Daoy (cell line): ENCODE measurements around the gene E2F2. TPM values are rescaled to one million over a fixed set of nuclear protein-coding genes. Genes with fewer than 3 reads are reported as not detected.

ENCODE experiments used
- DNase-seq: peaks from one replicate; pipeline ENCODE4 v3.0.0-alpha.2; 2015; ENCODE audit warnings: low read depth
- total RNA-seq: library from RNA; depleted of rRNA; stranded (reverse); fragments of >200 nt; shearing (Covaris generic); gene quantifications from 2 replicates; pipeline ENCODE4 v1.2.3, GENCODE V29; 2014; rRNA removed

E2F2 gene
- total RNA-seq, 1 experiment from 2014 or later = 9.9 TPM

DNA sequence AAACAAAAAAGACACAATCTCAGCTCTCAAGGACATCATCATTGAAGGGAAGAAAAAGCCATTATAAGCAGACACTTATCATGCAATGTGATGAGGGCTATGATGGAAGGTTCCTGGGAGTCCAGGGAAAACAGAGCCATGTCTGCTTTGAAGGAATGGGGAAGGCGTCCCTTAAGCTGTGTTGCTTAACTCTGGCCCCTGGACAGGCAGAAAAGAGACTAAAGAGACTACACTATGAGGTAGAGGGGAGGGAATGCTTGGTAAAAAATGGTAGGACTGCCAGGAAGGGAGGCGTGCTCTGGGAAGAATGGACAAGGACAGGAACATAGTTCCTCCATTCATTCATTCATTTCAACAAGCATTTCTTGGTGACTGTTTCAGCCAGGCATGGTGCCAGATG, 68.3 kb downstream of the E2F2 start:
- no peak for DNase-seq

DNA sequence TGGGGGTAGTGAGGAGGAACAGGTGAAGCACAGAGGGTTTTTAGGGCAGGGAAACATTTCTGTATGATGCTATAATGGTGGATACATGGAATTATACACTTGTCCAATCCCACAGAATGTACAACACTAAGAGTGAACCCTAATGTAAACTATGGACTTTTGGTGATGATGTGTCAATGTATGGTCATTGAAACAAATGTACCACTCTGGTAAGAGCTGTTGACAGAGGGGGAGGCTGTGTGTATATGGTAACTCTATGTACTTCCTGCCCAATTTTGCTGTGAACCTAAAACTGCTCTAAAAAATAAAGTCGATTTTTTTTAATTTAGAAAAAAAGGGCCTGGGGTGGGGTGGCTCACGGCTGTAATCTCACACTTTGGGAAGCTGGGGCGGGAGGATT, 70.0 kb downstream of the E2F2 start:
- DNase-seq = no peak

GRCh38 chr1:23460519-23460918, 70.5 kb downstream of the E2F2 start:
- no peak for DNase-seq

DNA sequence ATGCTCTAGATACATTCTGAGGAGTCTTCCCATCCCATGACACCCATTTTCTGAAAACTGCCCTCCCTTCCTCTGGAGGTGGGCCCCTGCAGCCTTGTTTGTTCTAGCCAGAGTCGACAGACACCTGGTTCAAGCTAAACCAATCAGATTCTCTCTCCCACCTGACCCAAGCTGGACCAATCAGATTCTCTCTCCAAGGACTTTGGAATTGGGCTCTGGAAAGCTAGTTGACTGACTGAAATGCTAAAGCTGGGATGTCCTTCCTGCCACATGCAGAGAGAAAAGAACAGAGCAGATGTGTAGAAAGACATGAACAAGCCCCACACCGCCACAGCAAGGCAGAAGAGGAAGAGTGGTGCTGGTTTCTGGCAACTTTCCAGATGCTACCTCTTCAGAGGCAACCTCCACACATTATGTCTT, 71.7 kb downstream of the E2F2 start:
- DNase-seq = no peak

Other genes starting within 250 kb of the E2F2 start
- 196 and 221 TPM in 2 replicates for gene HNRNPR, start 186.9 kb downstream of the E2F2 start, total RNA-seq
- gene ZNF436, start 161.4 kb downstream of the E2F2 start, total RNA-seq = 9.4 and 12.9 TPM in 2 replicates
- 1.7 and 4.3 TPM in 2 replicates for gene TCEA3, start 106.5 kb downstream of the E2F2 start, total RNA-seq
- 5.7 and 9.1 TPM in 2 replicates for gene ASAP3, start 47.1 kb downstream of the E2F2 start, total RNA-seq
- gene ID3, start 28.3 kb upstream of the E2F2 start, total RNA-seq = 372 and 550 TPM in 2 replicates
- 1,672 and 1,721 TPM in 2 replicates for gene RPL11, start 160.6 kb upstream of the E2F2 start, total RNA-seq
- 83.0 and 85.5 TPM in 2 replicates for gene ELOA, start 212.2 kb upstream of the E2F2 start, total RNA-seq
- 131 TPM in 2 replicates for gene PITHD1, start 247.2 kb upstream of the E2F2 start, total RNA-seq